Colonic mucosa (tissue), 4 donors: ENCODE data around the gene DPP6. TPM values are rescaled to one million over a fixed set of nuclear protein-coding genes. Genes with fewer than 3 reads are reported as not detected.

Experiments used
- DNase-seq: peaks from one replicate; pipeline ENCODE4 v3.0.0-alpha.2; 2020
- H3K27ac ChIP-seq: fragments of 200-600 bp; one replicate; pipeline ENCODE4 v1.8.0; 2021
- H3K27me3 ChIP-seq: fragments of 200-600 bp; one replicate; pipeline ENCODE4 v1.8.0; 2021
- H3K36me3 ChIP-seq: fragments of 200-600 bp; one replicate; pipeline ENCODE4 v1.8.0; 2021
- H3K4me1 ChIP-seq: fragments of 200-600 bp; one replicate; pipeline ENCODE4 v1.8.0; 2021; ENCODE audit warnings: mild to moderate bottlenecking
- H3K4me3 ChIP-seq: fragments of 200-600 bp; one replicate; pipeline ENCODE4 v1.8.0; 2021
- H3K9ac ChIP-seq, 2 donors: one replicate each; pipeline ENCODE4 v1.7.0; 2013; ENCODE audit warnings: control low read depth in 2 of 2, low read depth in 2 of 2, low read length in 2 of 2
- H3K9me3 ChIP-seq: fragments of 200-600 bp; one replicate; pipeline ENCODE4 v1.8.0; 2021
- CTCF ChIP-seq: fragments of 200-600 bp; IDR thresholded peaks from one replicate; pipeline ENCODE4 v1.8.0; 2022; ENCODE audit warnings: antibody characterized with exemption, mild to moderate bottlenecking
- intact Hi-C: fragments of 100-400 bp; cut with DNase I; formaldehyde crosslinking; loops from one replicate; pipeline ENCODE4 v1.14.1; 2022
- total RNA-seq, 2 donors: library from RNA; stranded (reverse); fragmentation: NEBNext Ultra II Directional in 1 of 2; extraction: Animal tissue kit (Norgen Biotek cat#: 25700) in 1 of 2; gene quantifications; one replicate each; pipeline ENCODE4 v1.2.1, GENCODE V29; 2021
- donor health status: healthy.
- donor health status: DM: no; HTN: no; CAD: no.
- donor health status: DM: no; HTN: no; CAD: no.

Gene DPP6
- total RNA-seq, 2 donors from 2014 or later, result 0.17 to 3.9 TPM

GRCh38 chr7:154241988-154242387 lies 189.8 kb downstream of the DPP6 start:
- H3K27ac ChIP-seq, result no peak overlapping the region
- TF ChIP-seq CTCF, result no peak
- no peaks in the 10 kb centered on the region for H3K36me3 ChIP-seq
- no peaks in the 10 kb centered on the region for H3K9me3 ChIP-seq
- no peak overlapping the region for H3K9ac ChIP-seq
- DNase-seq, result no peak
- no peaks in the 10 kb centered on the region for H3K27me3 ChIP-seq
- no peaks in the 10 kb centered on the region for H3K4me1 ChIP-seq
- intact Hi-C loops, result no loop called here
- no peak overlapping the region for H3K4me3 ChIP-seq

- no peak overlapping the region for H3K4me3 ChIP-seq
- intact Hi-C loops, result no loop called here
These were observed 190.5 kb downstream of the DPP6 start for GRCh38 chr7:154242709-154243108.

GRCh38 chr7:154252046-154252445 lies 199.8 kb downstream of the DPP6 start:
- Histone ChIP-seq H3K4me1 (no peaks in the 10 kb centered on the region), H3K4me3 (no peak overlapping the region), H3K9me3 (no peaks in the 10 kb centered on the region), H3K9ac (no peak overlapping the region), H3K36me3 (no peaks in the 10 kb centered on the region), H3K27me3 (no peaks in the 10 kb centered on the region), H3K27ac (no peak overlapping the region)
- TF ChIP-seq CTCF, result no peak
- intact Hi-C loops, result no loop called here
- no peak for DNase-seq

More at GRCh38 chr7:154242709-154243108, 190.5 kb downstream of the DPP6 start:
- Histone ChIP-seq H3K4me1 (no peaks in the 10 kb centered on the region), H3K9ac (no peak overlapping the region), H3K9me3 (no peaks in the 10 kb centered on the region), H3K27ac (no peak overlapping the region), H3K36me3 (no peaks in the 10 kb centered on the region), H3K27me3 (no peaks in the 10 kb centered on the region)
- no peak for TF ChIP-seq CTCF
- no peak for DNase-seq

GRCh38 chr7:154253810-154254209 lies 201.6 kb downstream of the DPP6 start:
- no peak for DNase-seq
- H3K9ac ChIP-seq, result no peak overlapping the region
- H3K36me3 ChIP-seq, result no peaks in the 10 kb centered on the region
- intact Hi-C loops, result no loop called here
- no peak overlapping the region for H3K4me3 ChIP-seq
- TF ChIP-seq CTCF, result no peak
- H3K27ac ChIP-seq, result no peak overlapping the region
- no peaks in the 10 kb centered on the region for H3K27me3 ChIP-seq
- no peaks in the 10 kb centered on the region for H3K9me3 ChIP-seq
- H3K4me1 ChIP-seq, result no peaks in the 10 kb centered on the region

GRCh38 chr7:154255324-154255723 lies 203.1 kb downstream of the DPP6 start:
- Histone ChIP-seq H3K36me3 (no peaks in the 10 kb centered on the region), H3K9ac (no peak overlapping the region), H3K4me3 (no peak overlapping the region), H3K4me1 (no peaks in the 10 kb centered on the region), H3K27me3 (no peaks in the 10 kb centered on the region), H3K27ac (no peak overlapping the region), H3K9me3 (no peaks in the 10 kb centered on the region)
- no peak for TF ChIP-seq CTCF
- no peak for DNase-seq
- intact Hi-C loops, result no loop called here

- Histone ChIP-seq H3K4me3 (no peak overlapping the region), H3K27ac (no peak overlapping the region), H3K27me3 (no peaks in the 10 kb centered on the region), H3K9ac (no peak overlapping the region), H3K9me3 (no peaks in the 10 kb centered on the region), H3K4me1 (no peaks in the 10 kb centered on the region), H3K36me3 (no peaks in the 10 kb centered on the region)
- TF ChIP-seq CTCF, result no peak
- DNase-seq, result no peak
- intact Hi-C loops, result no loop called here
These were observed 204.0 kb downstream of the DPP6 start for GRCh38 chr7:154256150-154256549.
